GM23338 (cell line): ENCODE results near the gene IMMP2L. TPM values are rescaled to one million over a fixed set of nuclear protein-coding genes. Genes with fewer than 3 reads are reported as not detected.

Experiments used
- ATAC-seq: fragments of 200-7000 bp; cut with Tn5 transposase; 3 replicates; pipeline ENCODE4 v1.9.1; 2020
- DNase-seq: peaks from one replicate; pipeline ENCODE4 v3.0.0-alpha.2; 2015; ENCODE audit warnings: low spot score
- H2AFZ ChIP-seq: fragments of 200-600 bp; sonication (generic); 2 replicates; pipeline ENCODE4 v1.8.0; 2016; ENCODE audit warnings: antibody characterized with exemption, mild to moderate bottlenecking, moderate library complexity
- H3F3A ChIP-seq: fragments of 200-600 bp; sonication (generic); replicated peaks from 2 replicates; pipeline ENCODE4 v1.8.0; 2017; ENCODE audit warnings: antibody characterized with exemption, mixed run types, low read depth
- H3K27ac ChIP-seq: fragments of 200-600 bp; sonication (generic); 2 replicates; pipeline ENCODE4 v1.6.1; 2016; ENCODE audit warnings: low read depth
- H3K27me3 ChIP-seq: fragments of 200-600 bp; sonication (generic); 2 replicates; pipeline ENCODE4 v1.8.0; 2016; ENCODE audit warnings: mild to moderate bottlenecking, mixed run types, moderate library complexity; ENCODE audit not compliant: insufficient read depth
- H3K36me3 ChIP-seq: fragments of 200-600 bp; sonication (generic); 2 replicates; pipeline ENCODE4 v1.8.0; 2016; ENCODE audit warnings: mild to moderate bottlenecking; ENCODE audit not compliant: insufficient read depth
- H3K4me1 ChIP-seq: fragments of 200-600 bp; sonication (generic); 2 replicates; pipeline ENCODE4 v1.8.0; 2016; ENCODE audit warnings: mild to moderate bottlenecking, moderate library complexity; ENCODE audit not compliant: insufficient read depth
- H3K4me2 ChIP-seq: fragments of 200-600 bp; sonication (generic); 2 replicates; pipeline ENCODE4 v1.7.1; 2017; ENCODE audit warnings: mixed run types
- H3K4me3 ChIP-seq: fragments of 200-600 bp; sonication (generic); 2 replicates; pipeline ENCODE4 v1.6.1; 2016; ENCODE audit warnings: mixed run types
- H3K79me2 ChIP-seq: fragments of 200-600 bp; sonication (generic); replicated peaks from 2 replicates; pipeline ENCODE4 v1.8.0; 2017; ENCODE audit warnings: mild to moderate bottlenecking; ENCODE audit not compliant: insufficient read depth
- H3K9me2 ChIP-seq: fragments of 200-600 bp; sonication (generic); 2 replicates; pipeline ENCODE4 v1.8.0; 2017; ENCODE audit not compliant: insufficient read depth
- H4K20me1 ChIP-seq: fragments of 200-600 bp; sonication (generic); replicated peaks from 2 replicates; pipeline ENCODE4 v1.8.0; 2017; ENCODE audit warnings: mild to moderate bottlenecking; ENCODE audit not compliant: insufficient read depth
- H3K27ac Mint-ChIP-seq: 2 replicates; pipeline ENCODE4 v1.8.0; 2020; ENCODE audit warnings: inconsistent platforms, mild to moderate bottlenecking, moderate library complexity, mixed read lengths
- H3K27me3 Mint-ChIP-seq: 3 replicates; pipeline ENCODE4 v1.8.0; 2022; ENCODE audit warnings: low read depth, mild to moderate bottlenecking, moderate library complexity, mixed read lengths, inconsistent platforms; ENCODE audit not compliant: insufficient read depth, poor library complexity
- H3K36me3 Mint-ChIP-seq: 3 replicates; pipeline ENCODE4 v1.8.0; 2021; ENCODE audit warnings: low read depth, mild to moderate bottlenecking, inconsistent platforms, moderate library complexity, mixed read lengths
- H3K4me1 Mint-ChIP-seq: 3 replicates; pipeline ENCODE4 v1.8.0; 2020; ENCODE audit warnings: mild to moderate bottlenecking, inconsistent platforms, mixed read lengths
- H3K4me3 Mint-ChIP-seq: 3 replicates; pipeline ENCODE4 v1.8.0; 2021; ENCODE audit warnings: moderate library complexity, mild to moderate bottlenecking, inconsistent platforms, mixed read lengths
- H3K9me3 Mint-ChIP-seq: 3 replicates; pipeline ENCODE4 v1.8.0; 2020; ENCODE audit warnings: moderate library complexity, mild to moderate bottlenecking, inconsistent platforms, mixed read lengths
- CTCF ChIP-seq, 2 experiments: fragments of 200-600 bp in 1 of 2; sonication (generic) in 1 of 2; conservative IDR thresholded peaks; 2 replicates each; pipeline versions ENCODE4 v1.5.1 to v1.6.1; 2016 to 2017; ENCODE audit warnings: antibody characterized with exemption in 2 of 2, low read depth in 2 of 2, mild to moderate bottlenecking in 2 of 2, moderate library complexity in 1 of 2
- ETS1 ChIP-seq: IDR thresholded peaks from 2 replicates; pipeline ENCODE4 v1.6.1; 2016; ENCODE audit warnings: antibody characterized with exemption
- EZH2 ChIP-seq: fragments of 200-600 bp; sonication (generic); IDR thresholded peaks from one replicate; pipeline ENCODE4 v1.8.0; 2017; ENCODE audit warnings: antibody characterized with exemption, mild to moderate bottlenecking, low read depth; ENCODE audit not compliant: unreplicated experiment
- EZH2phosphoT487 ChIP-seq: fragments of 200-600 bp; sonication (generic); IDR thresholded peaks from one replicate; pipeline ENCODE4 v1.8.1; 2018; ENCODE audit warnings: antibody characterized with exemption; ENCODE audit not compliant: unreplicated experiment
- NANOG ChIP-seq: IDR thresholded peaks from 2 replicates; pipeline ENCODE4 v1.6.1; 2016; ENCODE audit warnings: antibody characterized with exemption, borderline replicate concordance
- REST ChIP-seq: IDR thresholded peaks from one replicate; pipeline ENCODE4 v1.6.1; 2018; ENCODE audit warnings: antibody characterized with exemption; ENCODE audit not compliant: unreplicated experiment
- STAT1 ChIP-seq: IDR thresholded peaks from one replicate; pipeline ENCODE4 v1.6.1; 2016; ENCODE audit warnings: antibody characterized with exemption; ENCODE audit not compliant: unreplicated experiment
- ZNF331 ChIP-seq: fragments of 250-450 bp; sonication (Bioruptor Pico); IDR thresholded peaks from 2 replicates; pipeline ENCODE4 v1.5.0; 2020; ENCODE audit warnings: low read depth, mild to moderate bottlenecking, moderate library complexity
- polyA plus RNA-seq: library from polyadenylated mRNA; unstranded; fragments of >200 nt; fragmentation: Nextera tagmentation; extraction: Ambion mirVana; gene quantifications from 2 replicates; pipeline ENCODE4 v1.2.1, GENCODE V29; 2016
- total RNA-seq: library from RNA; depleted of rRNA; stranded (reverse); fragments of >200 nt; shearing (Covaris generic); gene quantifications from 2 replicates; pipeline ENCODE4 v1.2.3, GENCODE V29; 2014

The IMMP2L gene
- total and polyA plus RNA-seq, 2 experiments from 2014 or later = 7.3 to 14.0 TPM

GRCh38 chr7:111541067-111541466, 21.2 kb downstream of the IMMP2L start:
- Mint-ChIP-seq H3K27ac (no peak overlapping the region), H3K9me3 (no peaks in the 10 kb centered on the region), H3K4me1 (no peaks in the 10 kb centered on the region; the same call in 2 of the 3 replicates), H3K36me3 (no peaks in the 10 kb centered on the region; the same call in 2 of the 3 replicates), H3K27me3 (no peaks in the 10 kb centered on the region), H3K4me3 (no peak overlapping the region)
- Histone ChIP-seq H3K4me1 (peaks cover under 1% of the 10 kb centered on the region; the same call in 1 of the 2 replicates), H3K27me3 (no peaks in the 10 kb centered on the region), H4K20me1 (no peaks in the 10 kb centered on the region; the same call in 1 of the 2 replicates), H3F3A (no peaks in the 10 kb centered on the region), H3K27ac (no peak overlapping the region), H3K79me2 (no peaks in the 10 kb centered on the region; the same call in 1 of the 2 replicates), H3K36me3 (no peaks in the 10 kb centered on the region), H3K4me2 (no peak overlapping the region), H3K4me3 (no peak overlapping the region), H2AFZ (no peak overlapping the region), H3K9me2 (no peaks in the 10 kb centered on the region)
- no peak for TF ChIP-seq REST
- TF ChIP-seq CTCF (conservative IDR thresholded peaks at IDR 0.05; ENCODE audit: low read depth in 2 of 2) = no peak
- TF ChIP-seq EZH2 = no peak
- TF ChIP-seq STAT1 = no peak
- TF ChIP-seq EZH2phosphoT487 = no peak
- ATAC-seq (no peak), DNase-seq (no peak)

GRCh38 chr7:111540199-111540815, 22.0 kb downstream of the IMMP2L start:
- H3K4me1 ChIP-seq = peaks cover 5% of the 10 kb centered on the region; the same call in 1 of the 2 replicates
- H3K4me2 ChIP-seq = no peak overlapping the region
- H3K9me2 ChIP-seq = no peaks in the 10 kb centered on the region
- Mint-ChIP-seq H3K4me3 (no peak overlapping the region), H3K36me3 (no peaks in the 10 kb centered on the region; the same call in 2 of the 3 replicates), H3K9me3 (no peaks in the 10 kb centered on the region), H3K4me1 (peaks cover 6% of the 10 kb centered on the region), H3K27ac (no peak overlapping the region), H3K27me3 (no peaks in the 10 kb centered on the region)
- no peaks in the 10 kb centered on the region; the same call in 1 of the 2 replicates for H4K20me1 ChIP-seq
- H3K27me3 ChIP-seq = no peaks in the 10 kb centered on the region
- no peak overlapping the region for H3K27ac ChIP-seq
- H3K36me3 ChIP-seq = no peaks in the 10 kb centered on the region
- no peak overlapping the region for H2AFZ ChIP-seq
- DNase-seq (no peak), ATAC-seq (no peak)
- H3F3A ChIP-seq = no peaks in the 10 kb centered on the region
- no peak overlapping the region for H3K4me3 ChIP-seq
- H3K79me2 ChIP-seq = no peaks in the 10 kb centered on the region; the same call in 1 of the 2 replicates
- TF ChIP-seq NANOG (no peak), ZNF331 (CRISPR knock-in tag) (no peak), CTCF (conservative IDR thresholded peaks at IDR 0.05; ENCODE audit: low read depth in 2 of 2) (no peak), ETS1 (no peak), EZH2 (no peak), STAT1 (no peak)
